GM12892 (cell line): Measurements from ENCODE around the gene ZNF776.

ENCODE experiments used
- POLR2A ChIP-seq: IDR thresholded peaks from 2 replicates; pipeline ENCODE4 v1.6.1; 2011; ENCODE audit warnings: low read depth, low read length, control low read depth
- POLR2AphosphoS5 ChIP-seq: IDR thresholded peaks from 2 replicates; pipeline ENCODE4 v1.6.1; 2011; ENCODE audit warnings: low read depth, low read length, control low read depth
- TAF1 ChIP-seq: IDR thresholded peaks from 2 replicates; pipeline ENCODE4 v1.6.1; 2011; ENCODE audit warnings: low read depth, mild to moderate bottlenecking, control low read depth, low read length, borderline replicate concordance

DNA sequence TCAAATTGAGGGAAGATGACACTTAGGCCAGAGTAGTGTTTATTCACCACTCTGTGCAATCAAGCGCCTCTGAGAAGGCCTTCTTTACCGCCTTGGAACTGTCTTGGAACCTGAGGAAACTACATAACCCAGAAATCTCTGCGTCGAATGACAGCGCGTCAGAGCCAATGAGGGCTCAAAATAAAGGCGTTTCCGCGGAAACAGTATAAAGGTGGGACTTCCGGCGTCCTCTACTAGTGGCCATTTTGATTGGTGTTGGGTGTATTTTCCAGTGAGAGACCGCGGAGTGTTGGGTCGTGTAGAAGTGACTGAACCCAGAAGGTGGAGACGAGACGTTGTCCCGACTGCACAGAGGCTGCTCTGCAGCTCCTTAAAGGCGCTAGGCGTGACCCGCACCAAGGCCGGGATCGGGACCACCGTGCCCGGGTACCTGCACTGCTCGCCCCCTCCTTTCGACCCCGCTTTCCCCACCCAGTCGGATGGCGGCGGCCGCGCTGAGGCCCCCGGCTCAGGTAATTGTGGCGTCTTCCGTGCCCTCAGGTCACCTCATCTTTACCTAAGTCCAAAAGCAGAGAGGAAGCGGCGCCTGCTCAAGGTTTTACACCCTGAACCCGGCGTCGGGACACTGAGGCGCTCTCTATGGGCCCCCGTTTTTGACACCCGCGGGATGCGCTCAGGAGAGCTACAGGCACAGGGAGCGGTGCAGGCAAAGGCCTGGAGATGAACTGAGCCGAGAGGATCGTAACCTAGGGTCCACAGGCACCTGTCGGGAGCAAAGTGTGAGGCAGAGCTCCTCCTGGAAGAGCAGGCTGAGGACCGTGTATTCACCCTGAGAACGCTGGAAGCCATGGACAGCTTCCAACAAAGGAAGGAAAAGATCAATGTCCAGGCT, at the start of gene ZNF776:
- TF ChIP-seq POLR2AphosphoS5 = peak; percentile 88
- TF ChIP-seq TAF1 = peak; percentile 78; the same call in 1 of the 2 replicates
- peak; percentile 85 for TF ChIP-seq POLR2A
